DOHH2 (cell line): ENCODE measurements around the gene PAX6.

ENCODE experiments used
- H3F3A ChIP-seq: fragments of 200-600 bp; sonication (generic), shearing (Covaris generic); 2 replicates; pipeline ENCODE4 v1.6.0; 2016; ENCODE audit warnings: antibody characterized with exemption, mild to moderate bottlenecking; ENCODE audit not compliant: control insufficient read depth, insufficient read depth
- H3K27ac ChIP-seq: fragments of 200-600 bp; sonication (generic); 2 replicates; pipeline ENCODE4 v1.5.1; 2014; ENCODE audit warnings: low read depth, mild to moderate bottlenecking, low read length, moderate library complexity
- H3K27me3 ChIP-seq: fragments of 200-600 bp; sonication (generic); 2 replicates; pipeline ENCODE4 v1.6.1; 2014; ENCODE audit warnings: mild to moderate bottlenecking, low read length, mixed read lengths; ENCODE audit not compliant: control insufficient read depth
- H3K36me3 ChIP-seq: fragments of 200-600 bp; sonication (generic); 2 replicates; pipeline ENCODE4 v1.6.1; 2014; ENCODE audit warnings: mild to moderate bottlenecking, low read length, moderate library complexity, mixed read lengths; ENCODE audit not compliant: control insufficient read depth
- H3K4me1 ChIP-seq: fragments of 200-600 bp; sonication (generic); 2 replicates; pipeline ENCODE4 v1.6.1; 2014; ENCODE audit warnings: mild to moderate bottlenecking, low read length, mixed read lengths; ENCODE audit not compliant: control insufficient read depth
- H3K4me2 ChIP-seq: fragments of 200-600 bp; sonication (generic); 2 replicates; pipeline ENCODE4 v1.6.0; 2014; ENCODE audit warnings: mild to moderate bottlenecking, low read length, moderate library complexity
- H3K4me3 ChIP-seq: fragments of 200-600 bp; sonication (generic); 2 replicates; pipeline ENCODE4 v1.5.1; 2014; ENCODE audit warnings: mild to moderate bottlenecking, low read length, mixed read lengths
- H3K79me2 ChIP-seq: fragments of 200-600 bp; sonication (generic); 2 replicates; pipeline ENCODE4 v1.6.1; 2014; ENCODE audit warnings: mild to moderate bottlenecking, low read length, mixed read lengths; ENCODE audit not compliant: control insufficient read depth
- H3K9me2 ChIP-seq: fragments of 200-600 bp; sonication (generic); replicated peaks from 2 replicates; pipeline ENCODE4 v1.6.1; 2014; ENCODE audit warnings: mild to moderate bottlenecking, low read length, mixed read lengths; ENCODE audit not compliant: control insufficient read depth
- H3K9me3 ChIP-seq: fragments of 200-600 bp; sonication (generic); 2 replicates; pipeline ENCODE4 v1.6.1; 2014; ENCODE audit warnings: antibody characterized with exemption, low read length, mixed read lengths; ENCODE audit not compliant: control insufficient read depth, insufficient read depth
- H4K20me1 ChIP-seq: fragments of 200-600 bp; sonication (generic); 2 replicates; pipeline ENCODE4 v1.6.0; 2014; ENCODE audit warnings: low read depth, mild to moderate bottlenecking, antibody characterized with exemption, low read length, moderate library complexity; ENCODE audit not compliant: control insufficient read depth, insufficient read depth
- CTCF ChIP-seq: fragments of 200-600 bp; sonication (generic); IDR thresholded peaks from one replicate; pipeline ENCODE4 v1.5.1; 2014; ENCODE audit warnings: antibody characterized with exemption, mild to moderate bottlenecking, low read depth, low read length; ENCODE audit not compliant: poor library complexity, severe bottlenecking
- EZH2phosphoT487 ChIP-seq: fragments of 200-600 bp; sonication (generic); IDR thresholded peaks from 2 replicates; pipeline ENCODE4 v1.6.1; 2017; ENCODE audit warnings: borderline replicate concordance, mild to moderate bottlenecking, antibody characterized with exemption, low read length, moderate library complexity, mixed read lengths

The PAX6 gene

GRCh38 chr11:31799435-31800397 is 11.4 kb downstream of the PAX6 start:
- no peaks in the 10 kb centered on the region for H3K79me2 ChIP-seq
- no peaks in the 10 kb centered on the region for H3F3A ChIP-seq
- H4K20me1 ChIP-seq, result no peaks in the 10 kb centered on the region
- H3K4me2 ChIP-seq, result no peak overlapping the region
- H3K27me3 ChIP-seq, result peaks cover 14% of the 10 kb centered on the region
- no peaks in the 10 kb centered on the region for H3K4me1 ChIP-seq
- H3K36me3 ChIP-seq, result no peaks in the 10 kb centered on the region
- no peak overlapping the region for H3K27ac ChIP-seq
- no peaks in the 10 kb centered on the region for H3K9me3 ChIP-seq
- no peaks in the 10 kb centered on the region for H3K9me2 ChIP-seq
- H3K4me3 ChIP-seq, result no peak overlapping the region
- TF ChIP-seq CTCF, result no peak
- TF ChIP-seq EZH2phosphoT487, result no peak

- no peaks in the 10 kb centered on the region for H3K79me2 ChIP-seq
- H3K36me3 ChIP-seq, result no peaks in the 10 kb centered on the region
- H3K4me3 ChIP-seq, result no peak overlapping the region
- H3K9me3 ChIP-seq, result no peaks in the 10 kb centered on the region
- no peak overlapping the region for H3K27ac ChIP-seq
- H3K4me1 ChIP-seq, result no peaks in the 10 kb centered on the region
- H4K20me1 ChIP-seq, result no peaks in the 10 kb centered on the region
- H3F3A ChIP-seq, result no peaks in the 10 kb centered on the region
- no peak for TF ChIP-seq CTCF
- no peak for TF ChIP-seq EZH2phosphoT487
- H3K4me2 ChIP-seq, result no peak overlapping the region
- H3K9me2 ChIP-seq, result no peaks in the 10 kb centered on the region
- H3K27me3 ChIP-seq, result peaks cover 14% of the 10 kb centered on the region
Observed at GRCh38 chr11:31798554-31799434, 12.3 kb downstream of the PAX6 start.

GRCh38 chr11:31798057-31798553 is 13.0 kb downstream of the PAX6 start:
- Histone ChIP-seq H3K27me3 (peaks cover 14% of the 10 kb centered on the region), H3K9me2 (no peaks in the 10 kb centered on the region), H3K4me3 (no peak overlapping the region), H4K20me1 (no peaks in the 10 kb centered on the region), H3K4me1 (no peaks in the 10 kb centered on the region), H3F3A (no peaks in the 10 kb centered on the region), H3K79me2 (no peaks in the 10 kb centered on the region), H3K9me3 (no peaks in the 10 kb centered on the region), H3K27ac (no peak overlapping the region), H3K36me3 (no peaks in the 10 kb centered on the region), H3K4me2 (no peak overlapping the region)
- TF ChIP-seq CTCF, result no peak
- no peak for TF ChIP-seq EZH2phosphoT487
